Uterus (tissue), 4 donors: ENCODE results near the gene RGS6. TPM values are rescaled to one million over a fixed set of nuclear protein-coding genes. Genes with fewer than 3 reads are reported as not detected.

Source experiments
- DNase-seq, 2 donors: peaks; one replicate each; pipeline ENCODE4 v3.0.0-alpha.2; 2019 to 2020
- H3K27ac ChIP-seq, 2 donors: fragments of 200-600 bp; sonication (generic); 1 replicate in 1 of 2; 2 replicates in 1 of 2; pipeline ENCODE4 v1.5.1; 2016 to 2018
- H3K27me3 ChIP-seq, 2 donors: fragments of 200-600 bp; sonication (generic); one replicate each; pipeline ENCODE4 v1.5.1; 2018 to 2019; ENCODE audit warnings: control low read depth in 1 of 2
- H3K36me3 ChIP-seq, 2 donors: fragments of 200-600 bp; sonication (generic); one replicate each; pipeline ENCODE4 v1.5.1; 2019; ENCODE audit warnings: control low read depth in 1 of 2
- H3K4me1 ChIP-seq, 2 donors: fragments of 200-600 bp; sonication (generic); one replicate each; pipeline ENCODE4 v1.5.1; 2018 to 2019; ENCODE audit warnings: control low read depth in 1 of 2
- H3K4me3 ChIP-seq, 2 donors: fragments of 200-600 bp; sonication (generic); 1 replicate in 1 of 2; 2 replicates in 1 of 2; pipeline ENCODE4 v1.5.1; 2018 to 2019; ENCODE audit warnings: mild to moderate bottlenecking in 1 of 2
- H3K9me3 ChIP-seq, 2 donors: fragments of 200-600 bp; sonication (generic); one replicate each; pipeline ENCODE4 v1.5.1; 2019; ENCODE audit warnings: control low read depth in 1 of 2
- POLR2A ChIP-seq, 2 donors: fragments of 450-650 bp; IDR thresholded peaks; one replicate each; pipeline ENCODE4 v1.6.1; 2016; ENCODE audit warnings: antibody characterized with exemption in 2 of 2, mild to moderate bottlenecking in 1 of 2, moderate library complexity in 1 of 2
- intact Hi-C: fragments of 100-400 bp; cut with DNase I; formaldehyde crosslinking; loops from one replicate; pipeline ENCODE4 v1.15.1; 2023; ENCODE audit warnings: low total_unique reads
- total RNA-seq, 4 donors: library from RNA; depleted of rRNA in 3 of 4; stranded (reverse); fragments of >200 nt in 3 of 4; gene quantifications; one replicate each; pipeline versions ENCODE4 v1.1.0 to v1.2.4, GENCODE V29; 2014 to 2023
- TF ChIP-seq, protein P1 (sequence below), 4 experiments: fragments of 200-600 bp in 2 of 4; fragments of 450-650 bp in 2 of 4; sonication (generic) in 2 of 4; IDR thresholded peaks; one replicate each; pipeline ENCODE4 v1.5.1; 2016 to 2019; ENCODE audit warnings: antibody characterized with exemption in 4 of 4, mild to moderate bottlenecking in 2 of 4, moderate library complexity in 1 of 4
- donor health status: DM: yes; HTN: yes; CAD: no.

The RGS6 gene
- total RNA-seq, 4 donors from 2014 or later: 1.0 to 7.4 (median 6.2) TPM; not detected in 1

- intact Hi-C loops: no loop called here
- TF ChIP-seq, protein P1, sequence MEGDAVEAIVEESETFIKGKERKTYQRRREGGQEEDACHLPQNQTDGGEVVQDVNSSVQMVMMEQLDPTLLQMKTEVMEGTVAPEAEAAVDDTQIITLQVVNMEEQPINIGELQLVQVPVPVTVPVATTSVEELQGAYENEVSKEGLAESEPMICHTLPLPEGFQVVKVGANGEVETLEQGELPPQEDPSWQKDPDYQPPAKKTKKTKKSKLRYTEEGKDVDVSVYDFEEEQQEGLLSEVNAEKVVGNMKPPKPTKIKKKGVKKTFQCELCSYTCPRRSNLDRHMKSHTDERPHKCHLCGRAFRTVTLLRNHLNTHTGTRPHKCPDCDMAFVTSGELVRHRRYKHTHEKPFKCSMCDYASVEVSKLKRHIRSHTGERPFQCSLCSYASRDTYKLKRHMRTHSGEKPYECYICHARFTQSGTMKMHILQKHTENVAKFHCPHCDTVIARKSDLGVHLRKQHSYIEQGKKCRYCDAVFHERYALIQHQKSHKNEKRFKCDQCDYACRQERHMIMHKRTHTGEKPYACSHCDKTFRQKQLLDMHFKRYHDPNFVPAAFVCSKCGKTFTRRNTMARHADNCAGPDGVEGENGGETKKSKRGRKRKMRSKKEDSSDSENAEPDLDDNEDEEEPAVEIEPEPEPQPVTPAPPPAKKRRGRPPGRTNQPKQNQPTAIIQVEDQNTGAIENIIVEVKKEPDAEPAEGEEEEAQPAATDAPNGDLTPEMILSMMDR (IDR thresholded peaks at IDR 0.05): no peak
- TF ChIP-seq POLR2A (IDR thresholded peaks at IDR 0.05): no peak
- Histone ChIP-seq H3K27ac (no peak overlapping the region), H3K4me1 (no peaks in the 10 kb centered on the region), H3K9me3 (no peaks in the 10 kb centered on the region), H3K27me3 (no peaks in the 10 kb centered on the region), H3K4me3 (no peak overlapping the region), H3K36me3 (no peaks in the 10 kb centered on the region)
- DNase-seq: no peak
Measured at GRCh38 chr14:72488514-72488913, 556.3 kb downstream of the RGS6 start.

DNA sequence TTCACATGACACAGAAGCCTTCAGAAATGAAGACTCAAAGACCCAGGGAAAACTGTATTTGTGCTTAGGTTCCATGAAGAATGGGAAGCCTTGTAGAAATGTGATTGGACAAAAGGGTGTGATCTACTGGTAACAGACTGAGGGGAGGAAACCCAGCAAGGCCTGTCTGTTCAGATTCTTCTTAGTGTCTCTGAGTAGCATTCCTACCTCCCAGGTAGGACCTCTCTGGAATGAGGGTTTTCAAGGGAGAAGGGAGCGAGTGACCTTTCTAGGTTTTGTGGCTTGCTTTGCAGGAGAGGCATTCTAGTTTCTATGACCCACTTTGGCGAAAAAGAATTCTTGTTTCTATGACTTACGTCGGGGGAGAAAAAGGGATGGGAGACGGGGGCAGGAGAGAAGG is 560.0 kb downstream of the RGS6 start:
- Histone ChIP-seq H3K4me1 (no peaks in the 10 kb centered on the region), H3K27ac (no peak overlapping the region), H3K4me3 (no peak overlapping the region), H3K36me3 (no peaks in the 10 kb centered on the region), H3K9me3 (no peaks in the 10 kb centered on the region), H3K27me3 (no peaks in the 10 kb centered on the region)
- intact Hi-C loops: no loop called here
- DNase-seq: no peak
- TF ChIP-seq, protein P1 (IDR thresholded peaks at IDR 0.05): no peak
- no peak for TF ChIP-seq POLR2A (IDR thresholded peaks at IDR 0.05)

DNA sequence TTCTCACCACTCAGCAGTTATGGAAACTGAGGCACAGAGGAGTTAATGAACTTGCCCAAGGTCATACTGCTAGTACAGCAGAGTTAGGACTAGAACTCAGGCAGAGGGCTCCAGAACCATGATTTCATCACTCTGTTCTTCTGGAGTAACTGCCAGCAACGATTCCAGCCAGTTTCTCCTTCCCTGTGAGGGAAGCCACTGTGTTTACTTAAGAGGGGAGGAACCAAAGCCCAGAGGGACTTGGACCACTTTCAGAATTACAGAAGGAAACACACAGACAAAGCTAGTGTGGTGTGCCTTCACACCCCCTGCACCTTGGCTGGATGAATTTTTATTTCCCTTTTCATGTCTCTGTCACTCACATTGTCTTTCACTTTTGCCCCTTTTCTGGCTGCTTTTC is 563.4 kb downstream of the RGS6 start:
- Histone ChIP-seq H3K9me3 (no peaks in the 10 kb centered on the region), H3K27ac (no peak overlapping the region), H3K4me3 (no peak overlapping the region), H3K36me3 (no peaks in the 10 kb centered on the region), H3K4me1 (no peaks in the 10 kb centered on the region), H3K27me3 (no peaks in the 10 kb centered on the region)
- DNase-seq: no peak
- TF ChIP-seq, protein P1 (IDR thresholded peaks at IDR 0.05): no peak
- TF ChIP-seq POLR2A (IDR thresholded peaks at IDR 0.05): no peak
- intact Hi-C loops: no loop called here

DNA sequence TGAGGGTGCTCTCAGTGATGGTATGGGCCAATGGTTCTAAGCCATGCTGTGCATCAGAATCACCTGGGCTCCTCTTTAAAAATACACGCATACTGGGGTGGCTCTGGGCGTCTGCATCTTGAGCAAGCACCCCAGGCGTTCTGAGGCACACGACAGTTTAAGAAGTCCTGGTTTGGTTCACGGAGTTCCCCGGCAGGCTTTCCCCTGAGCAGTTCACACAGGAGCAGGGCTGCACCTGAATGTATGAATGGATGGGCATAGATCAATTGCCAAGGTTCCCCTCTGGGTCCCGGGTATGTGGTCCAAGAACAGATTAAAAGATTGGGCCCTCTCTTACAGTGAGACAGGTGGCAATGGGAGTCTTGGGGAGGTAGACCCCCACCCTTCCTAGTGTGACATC is 566.4 kb downstream of the RGS6 start:
- TF ChIP-seq, protein P1 (IDR thresholded peaks at IDR 0.05): no peak
- TF ChIP-seq POLR2A (IDR thresholded peaks at IDR 0.05): no peak
- H3K36me3 ChIP-seq: no peaks in the 10 kb centered on the region
- no peaks in the 10 kb centered on the region for H3K4me1 ChIP-seq
- no peak for DNase-seq
- no peak overlapping the region for H3K4me3 ChIP-seq
- intact Hi-C loops: no loop called here
- H3K9me3 ChIP-seq: no peaks in the 10 kb centered on the region
- no peak overlapping the region for H3K27ac ChIP-seq
- H3K27me3 ChIP-seq: no peaks in the 10 kb centered on the region

DNA sequence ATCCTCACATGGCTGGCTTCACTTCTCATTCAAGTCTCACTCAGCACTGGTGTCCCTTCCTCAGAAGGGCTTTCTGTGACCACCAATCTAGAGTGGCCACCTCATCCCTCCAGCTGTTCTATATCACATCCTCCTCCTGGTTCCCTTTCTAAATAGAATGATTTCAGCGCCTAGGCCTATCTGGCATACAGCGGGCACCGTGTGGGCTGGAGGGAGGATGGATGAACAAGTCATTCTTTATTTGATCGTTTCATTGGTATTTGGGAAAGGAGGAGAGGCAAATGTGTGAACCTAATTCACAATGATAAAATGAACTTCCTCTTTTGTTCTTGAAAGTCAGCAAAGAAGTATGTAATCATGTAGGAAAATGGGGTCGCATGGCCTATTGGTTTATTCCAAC is 567.5 kb downstream of the RGS6 start:
- no peaks in the 10 kb centered on the region for H3K27me3 ChIP-seq
- no peak overlapping the region for H3K27ac ChIP-seq
- no peak for TF ChIP-seq POLR2A (IDR thresholded peaks at IDR 0.05)
- TF ChIP-seq, protein P1 (IDR thresholded peaks at IDR 0.05): no peak
- DNase-seq: no peak
- no peaks in the 10 kb centered on the region for H3K9me3 ChIP-seq
- H3K36me3 ChIP-seq: no peaks in the 10 kb centered on the region
- H3K4me1 ChIP-seq: no peaks in the 10 kb centered on the region
- H3K4me3 ChIP-seq: no peak overlapping the region
- intact Hi-C loops: no loop called here
